DND-41 (cell line): Measurements from ENCODE around the gene FTH1.

Experiments
- ATAC-seq: fragments of 200-7000 bp; cut with Tn5 transposase; 3 replicates; pipeline ENCODE4 v1.9.1; 2021; ENCODE audit warnings: low read depth; ENCODE audit not compliant: insufficient read depth
- DNase-seq: peaks from one replicate; pipeline ENCODE4 v3.0.0-alpha.2; 2020
- H2AFZ ChIP-seq: 2 replicates; pipeline ENCODE4 v1.6.0; 2012; ENCODE audit warnings: low read depth, low read length
- H3K27ac ChIP-seq: 2 replicates; pipeline ENCODE4 v1.5.1; 2012; ENCODE audit warnings: low read length, inconsistent platforms
- H3K27me3 ChIP-seq: fragments of 200-600 bp; sonication (generic); 2 replicates; pipeline ENCODE4 v1.6.0; 2012; ENCODE audit warnings: low read length, mild to moderate bottlenecking, inconsistent platforms; ENCODE audit not compliant: insufficient read depth, poor library complexity
- H3K36me3 ChIP-seq: 2 replicates; pipeline ENCODE4 v1.5.1; 2012; ENCODE audit warnings: low read length, inconsistent platforms; ENCODE audit not compliant: insufficient read depth
- H3K4me1 ChIP-seq: 2 replicates; pipeline ENCODE4 v1.5.1; 2012; ENCODE audit warnings: mild to moderate bottlenecking, low read length; ENCODE audit not compliant: insufficient read depth
- H3K4me2 ChIP-seq: 2 replicates; pipeline ENCODE4 v1.6.0; 2012; ENCODE audit warnings: mild to moderate bottlenecking, moderate library complexity, low read length, inconsistent platforms; ENCODE audit not compliant: insufficient read depth
- H3K4me3 ChIP-seq, 2 experiments: fragments of 200-600 bp in 1 of 2; shearing (Covaris generic) in 1 of 2; 2 replicates each; pipeline ENCODE4 v1.5.1; 2012 to 2016; ENCODE audit warnings: inconsistent platforms in 2 of 2, low read length in 2 of 2, mild to moderate bottlenecking in 2 of 2, low read depth in 1 of 2, moderate library complexity in 1 of 2
- H3K79me2 ChIP-seq: 2 replicates; pipeline ENCODE4 v1.6.0; 2012; ENCODE audit warnings: low read length, inconsistent platforms; ENCODE audit not compliant: insufficient read depth
- H3K9ac ChIP-seq: 2 replicates; pipeline ENCODE4 v1.6.0; 2012; ENCODE audit warnings: low read depth, mild to moderate bottlenecking, inconsistent platforms, low read length, moderate library complexity
- H3K9me3 ChIP-seq: 2 replicates; pipeline ENCODE4 v1.5.1; 2012; ENCODE audit warnings: low read length, moderate library complexity, mild to moderate bottlenecking, inconsistent platforms; ENCODE audit not compliant: insufficient read depth, severe bottlenecking
- H4K20me1 ChIP-seq: 2 replicates; pipeline ENCODE4 v1.6.0; 2012; ENCODE audit warnings: low read length; ENCODE audit not compliant: insufficient read depth
- CTCF ChIP-seq: IDR thresholded peaks from 2 replicates; pipeline ENCODE4 v1.5.1; 2012; ENCODE audit warnings: borderline replicate concordance, low read length, moderate library complexity, mild to moderate bottlenecking; ENCODE audit not compliant: poor library complexity, severe bottlenecking; ENCODE audit errors: extremely low read depth
- EZH2 ChIP-seq: IDR thresholded peaks from 3 replicates; pipeline ENCODE4 v1.6.1; 2012; ENCODE audit warnings: borderline replicate concordance, low read depth, mild to moderate bottlenecking, moderate library complexity, low read length, inconsistent platforms; ENCODE audit not compliant: severe bottlenecking

FTH1 gene

GRCh38 chr11:61980783-61981541 lies 13.5 kb upstream of the FTH1 start:
- ATAC-seq (no peak), DNase-seq (no peak)
- Histone ChIP-seq H3K27ac (no peak overlapping the region), H3K4me3 (no peak overlapping the region), H3K79me2 (no peaks in the 10 kb centered on the region), H3K9me3 (no peaks in the 10 kb centered on the region), H3K27me3 (peaks cover 2% of the 10 kb centered on the region), H2AFZ (no peak overlapping the region), H3K9ac (no peak overlapping the region), H3K36me3 (no peaks in the 10 kb centered on the region), H3K4me2 (no peak overlapping the region), H4K20me1 (no peaks in the 10 kb centered on the region), H3K4me1 (no peaks in the 10 kb centered on the region)
- TF ChIP-seq EZH2 (no peak), CTCF (no peak)

- no peak for DNase-seq
- Histone ChIP-seq H3K79me2 (no peaks in the 10 kb centered on the region), H3K4me2 (no peak overlapping the region), H3K36me3 (no peaks in the 10 kb centered on the region), H3K4me1 (no peaks in the 10 kb centered on the region), H3K27me3 (no peaks in the 10 kb centered on the region), H3K9me3 (no peaks in the 10 kb centered on the region), H4K20me1 (no peaks in the 10 kb centered on the region), H2AFZ (no peak overlapping the region), H3K9ac (no peak overlapping the region), H3K4me3 (no peak overlapping the region), H3K27ac (no peak overlapping the region)
- no peak for ATAC-seq
- TF ChIP-seq EZH2 = no peak
- no peak for TF ChIP-seq CTCF
These were observed 11.5 kb upstream of the FTH1 start for GRCh38 chr11:61978703-61979661.

- DNase-seq (no peak), ATAC-seq (no peak)
- H3K4me3 ChIP-seq = no peak overlapping the region
- H3K9ac ChIP-seq = no peak overlapping the region
- no peak overlapping the region for H3K27ac ChIP-seq
- TF ChIP-seq CTCF (no peak), EZH2 (no peak)
- no peaks in the 10 kb centered on the region for H4K20me1 ChIP-seq
- no peaks in the 10 kb centered on the region for H3K79me2 ChIP-seq
- H3K27me3 ChIP-seq = no peaks in the 10 kb centered on the region
- no peaks in the 10 kb centered on the region for H3K36me3 ChIP-seq
- H2AFZ ChIP-seq = no peak overlapping the region
- no peak overlapping the region for H3K4me2 ChIP-seq
- peaks cover 11% of the 10 kb centered on the region for H3K4me1 ChIP-seq
- no peaks in the 10 kb centered on the region for H3K9me3 ChIP-seq
These were observed 9.5 kb upstream of the FTH1 start for GRCh38 chr11:61976813-61977475.
